Smooth muscle cell (in vitro differentiated cells): ENCODE measurements around the gene DHCR7. TPM values are rescaled to one million over a fixed set of nuclear protein-coding genes. Genes with fewer than 3 reads are reported as not detected.

Experiments
- DNase-seq: peaks from one replicate; lab custom pipeline; 2025; ENCODE audit not compliant: unreplicated experiment; lab: John Stamatoyannopoulos, UW
- H2AFZ ChIP-seq: fragments of 200-600 bp; sonication (generic); 2 replicates; pipeline ENCODE4 v1.6.0; 2016; ENCODE audit warnings: antibody characterized with exemption, low read depth, mild to moderate bottlenecking
- H3F3A ChIP-seq: fragments of 200-600 bp; sonication (generic); 2 replicates; pipeline ENCODE4 v1.6.0; 2017; ENCODE audit warnings: antibody characterized with exemption, low read depth
- H3K27ac ChIP-seq: fragments of 200-600 bp; sonication (generic); 2 replicates; pipeline ENCODE4 v1.5.1; 2016; ENCODE audit warnings: low read depth, mild to moderate bottlenecking
- H3K27me3 ChIP-seq: fragments of 200-600 bp; sonication (generic); 2 replicates; pipeline ENCODE4 v1.6.1; 2016; ENCODE audit warnings: low read depth, mild to moderate bottlenecking
- H3K36me3 ChIP-seq: fragments of 200-600 bp; sonication (generic); 2 replicates; pipeline ENCODE4 v1.5.1; 2016; ENCODE audit warnings: low read depth
- H3K4me1 ChIP-seq: fragments of 200-600 bp; sonication (generic); 2 replicates; pipeline ENCODE4 v1.5.1; 2016; ENCODE audit warnings: low read depth
- H3K4me2 ChIP-seq: fragments of 200-600 bp; sonication (generic); 2 replicates; pipeline ENCODE4 v1.6.0; 2016; ENCODE audit warnings: mild to moderate bottlenecking
- H3K4me3 ChIP-seq: fragments of 200-600 bp; sonication (generic); 2 replicates; pipeline ENCODE4 v1.5.1; 2016; ENCODE audit warnings: mild to moderate bottlenecking
- H3K79me2 ChIP-seq: fragments of 200-600 bp; sonication (generic); 2 replicates; pipeline ENCODE4 v1.6.0; 2016; ENCODE audit warnings: low read depth, mild to moderate bottlenecking
- H3K9ac ChIP-seq: fragments of 200-600 bp; sonication (generic); 2 replicates; pipeline ENCODE4 v1.6.0; 2016; ENCODE audit warnings: low read depth
- H3K9me3 ChIP-seq: fragments of 200-600 bp; sonication (generic); replicated peaks from 2 replicates; pipeline ENCODE4 v1.5.1; 2016; ENCODE audit warnings: low read depth
- H4K20me1 ChIP-seq: fragments of 200-600 bp; sonication (generic); 2 replicates; pipeline ENCODE4 v1.6.0; 2016; ENCODE audit warnings: low read depth
- WGBS: methylation state at CpG from one replicate; pipeline ENCODE4 v1.1.7; 2016; ENCODE audit warnings: low lambda C conversion rate; 5-methylcytosine and 5-hydroxymethylcytosine counted together
- polyA plus RNA-seq: library from polyadenylated mRNA; unstranded; fragments of >200 nt; fragmentation: Nextera tagmentation; extraction: Ambion mirVana; gene quantifications from 2 replicates; pipeline ENCODE4 v1.2.1, GENCODE V29; 2016
- total RNA-seq: library from RNA; depleted of rRNA; stranded (reverse); fragments of >200 nt; gene quantifications from 2 replicates; pipeline ENCODE4 v1.2.3, GENCODE V29; 2014
- TF ChIP-seq, protein P1 (sequence below): fragments of 200-600 bp; sonication (generic); IDR thresholded peaks from 2 replicates; pipeline ENCODE4 v1.5.1; 2017; ENCODE audit warnings: borderline replicate concordance, mild to moderate bottlenecking, antibody characterized with exemption; ENCODE audit not compliant: insufficient read depth, poor library complexity, severe bottlenecking

The DHCR7 gene
- total and polyA plus RNA-seq, 2 experiments from 2014 or later, result 50.1 to 99.1 TPM

- Histone ChIP-seq H3K9ac (no peak overlapping the region), H3K36me3 (no peaks in the 10 kb centered on the region), H3K4me1 (no peaks in the 10 kb centered on the region), H3K27ac (no peak overlapping the region), H2AFZ (no peak overlapping the region), H4K20me1 (no peaks in the 10 kb centered on the region), H3F3A (no peaks in the 10 kb centered on the region), H3K27me3 (no peaks in the 10 kb centered on the region), H3K9me3 (no peaks in the 10 kb centered on the region), H3K4me2 (no peak overlapping the region), H3K4me3 (no peak overlapping the region), H3K79me2 (no peaks in the 10 kb centered on the region)
- TF ChIP-seq, protein P1, sequence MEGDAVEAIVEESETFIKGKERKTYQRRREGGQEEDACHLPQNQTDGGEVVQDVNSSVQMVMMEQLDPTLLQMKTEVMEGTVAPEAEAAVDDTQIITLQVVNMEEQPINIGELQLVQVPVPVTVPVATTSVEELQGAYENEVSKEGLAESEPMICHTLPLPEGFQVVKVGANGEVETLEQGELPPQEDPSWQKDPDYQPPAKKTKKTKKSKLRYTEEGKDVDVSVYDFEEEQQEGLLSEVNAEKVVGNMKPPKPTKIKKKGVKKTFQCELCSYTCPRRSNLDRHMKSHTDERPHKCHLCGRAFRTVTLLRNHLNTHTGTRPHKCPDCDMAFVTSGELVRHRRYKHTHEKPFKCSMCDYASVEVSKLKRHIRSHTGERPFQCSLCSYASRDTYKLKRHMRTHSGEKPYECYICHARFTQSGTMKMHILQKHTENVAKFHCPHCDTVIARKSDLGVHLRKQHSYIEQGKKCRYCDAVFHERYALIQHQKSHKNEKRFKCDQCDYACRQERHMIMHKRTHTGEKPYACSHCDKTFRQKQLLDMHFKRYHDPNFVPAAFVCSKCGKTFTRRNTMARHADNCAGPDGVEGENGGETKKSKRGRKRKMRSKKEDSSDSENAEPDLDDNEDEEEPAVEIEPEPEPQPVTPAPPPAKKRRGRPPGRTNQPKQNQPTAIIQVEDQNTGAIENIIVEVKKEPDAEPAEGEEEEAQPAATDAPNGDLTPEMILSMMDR, result no peak
- 95% methylated on average over 21 of the region's 21 CpGs for WGBS
- DNase-seq, result no peak
These were observed 27.8 kb upstream of the DHCR7 start for GRCh38 chr11:71476031-71476430.

- Histone ChIP-seq H3K9ac (no peak overlapping the region), H3K27ac (no peak overlapping the region), H3K27me3 (no peaks in the 10 kb centered on the region), H3K9me3 (no peaks in the 10 kb centered on the region), H3F3A (no peaks in the 10 kb centered on the region), H2AFZ (no peak overlapping the region), H3K79me2 (no peaks in the 10 kb centered on the region), H3K36me3 (no peaks in the 10 kb centered on the region), H3K4me2 (no peak overlapping the region), H3K4me1 (no peaks in the 10 kb centered on the region), H3K4me3 (no peak overlapping the region), H4K20me1 (no peaks in the 10 kb centered on the region)
- DNase-seq, result no peak
- TF ChIP-seq, protein P1, result no peak
- WGBS, result 96% methylated on average over 26 of the region's 26 CpGs
These were observed 26.7 kb upstream of the DHCR7 start for GRCh38 chr11:71474771-71475483.

DNA sequence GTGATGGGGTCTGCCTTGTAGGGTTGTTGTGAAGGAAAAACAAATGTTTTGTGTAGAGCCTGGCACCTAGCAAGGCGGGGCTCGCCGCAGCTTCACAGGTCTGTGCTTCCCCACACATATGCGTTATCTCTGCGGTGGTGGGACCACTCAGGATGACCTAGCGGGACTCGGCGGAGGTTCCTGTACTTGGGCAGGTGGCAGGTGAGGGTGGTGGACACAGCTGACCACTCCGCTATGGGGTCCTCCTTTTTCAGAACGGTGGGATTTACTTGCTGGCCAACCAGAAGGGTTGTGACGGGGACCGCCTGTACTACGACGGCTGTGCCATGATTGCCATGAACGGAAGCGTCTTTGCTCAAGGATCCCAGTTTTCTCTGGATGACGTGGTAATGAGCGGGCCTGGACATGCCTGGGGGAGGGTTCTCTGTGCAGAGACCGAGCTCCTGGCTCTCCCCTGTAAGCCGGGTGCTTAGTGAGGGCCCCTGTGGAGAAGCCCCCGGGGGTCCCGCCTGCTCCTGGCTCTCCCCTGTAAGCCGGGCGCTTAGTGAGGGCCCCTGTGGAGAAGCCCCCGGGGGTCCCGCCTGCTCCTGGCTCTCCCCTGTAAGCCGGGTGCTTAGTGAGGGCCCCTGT lies 26.1 kb upstream of the DHCR7 start:
- no peaks in the 10 kb centered on the region for H3F3A ChIP-seq
- H3K36me3 ChIP-seq, result no peaks in the 10 kb centered on the region
- H3K9me3 ChIP-seq, result no peaks in the 10 kb centered on the region
- H3K27ac ChIP-seq, result no peak overlapping the region
- no peak overlapping the region for H2AFZ ChIP-seq
- H3K27me3 ChIP-seq, result no peaks in the 10 kb centered on the region
- H3K4me1 ChIP-seq, result no peaks in the 10 kb centered on the region
- H4K20me1 ChIP-seq, result no peaks in the 10 kb centered on the region
- no peaks in the 10 kb centered on the region for H3K79me2 ChIP-seq
- H3K4me2 ChIP-seq, result no peak overlapping the region
- no peak for DNase-seq
- H3K4me3 ChIP-seq, result no peak overlapping the region
- TF ChIP-seq, protein P1, result no peak
- no peak overlapping the region for H3K9ac ChIP-seq
- 96% methylated on average over 27 of the region's 27 CpGs for WGBS

- Histone ChIP-seq H3K9me3 (no peaks in the 10 kb centered on the region), H3K79me2 (no peaks in the 10 kb centered on the region), H3K27ac (no peak overlapping the region), H3K4me2 (no peak overlapping the region), H3F3A (no peaks in the 10 kb centered on the region), H3K36me3 (no peaks in the 10 kb centered on the region), H2AFZ (no peak overlapping the region), H4K20me1 (no peaks in the 10 kb centered on the region), H3K9ac (no peak overlapping the region), H3K27me3 (no peaks in the 10 kb centered on the region), H3K4me3 (no peak overlapping the region), H3K4me1 (no peaks in the 10 kb centered on the region)
- DNase-seq, result no peak
- WGBS, result 97% methylated on average over 14 of the region's 14 CpGs
- TF ChIP-seq, protein P1, result no peak
These were observed 25.5 kb upstream of the DHCR7 start for GRCh38 chr11:71473793-71474080.
